ENCODE results near the gene NEU1.

GRCh38 chr6:31864818-31865204 lies 2.2 kb upstream of the NEU1 start:
- TF ChIP-seq CTCF (optimal IDR thresholded peaks at IDR 0.05 in 1 of 3, IDR thresholded peaks at IDR 0.05 in 1 of 3, conservative IDR thresholded peaks at IDR 0.05 in 1 of 3; ENCODE audit: extremely low read depth in 1 of 3, insufficient read depth in 2 of 3, low read length in 3 of 3) (no peak), EZH2 (IDR thresholded peaks at IDR 0.05; ENCODE audit: low read length) (no peak)

All from keratinocyte (primary cell).